Endodermal cell (in vitro differentiated cells): ENCODE results near the gene NUP214. TPM values are rescaled to one million over a fixed set of nuclear protein-coding genes. Genes with fewer than 3 reads are reported as not detected.
A peak's percentile ranks its signal among the peaks of the same experiment; 100 is the strongest.

Experiments used
- DNase-seq: peaks from one replicate; pipeline ENCODE4 v3.0.0-alpha.2; 2017
- H3K27ac ChIP-seq: 2 replicates; pipeline ENCODE4 v1.5.1; 2013; ENCODE audit warnings: mild to moderate bottlenecking, low read depth, low read length, moderate library complexity
- H3K27me3 ChIP-seq: 2 replicates; pipeline ENCODE4 v1.6.1; 2013; ENCODE audit warnings: mild to moderate bottlenecking, low read length, moderate library complexity; ENCODE audit not compliant: insufficient read depth, control insufficient read depth, poor library complexity, severe bottlenecking
- H3K36me3 ChIP-seq: 2 replicates; pipeline ENCODE4 v1.7.0; 2013; ENCODE audit warnings: mild to moderate bottlenecking, low read length, moderate library complexity; ENCODE audit not compliant: control insufficient read depth, insufficient read depth
- H3K4me1 ChIP-seq: one replicate; pipeline ENCODE4 v1.7.0; 2013; ENCODE audit warnings: low read length; ENCODE audit not compliant: control insufficient read depth, insufficient read depth
- H3K4me3 ChIP-seq: 2 replicates; pipeline ENCODE4 v1.5.1; 2013; ENCODE audit warnings: mild to moderate bottlenecking, low read length, moderate library complexity
- H3K9ac ChIP-seq: 2 replicates; pipeline ENCODE4 v1.6.1; 2013; ENCODE audit warnings: mild to moderate bottlenecking, low read length, moderate library complexity; ENCODE audit not compliant: poor library complexity, severe bottlenecking; ENCODE audit errors: extremely low read depth
- H3K9me3 ChIP-seq: 2 replicates; pipeline ENCODE4 v1.6.1; 2013; ENCODE audit warnings: mild to moderate bottlenecking, low read length, moderate library complexity; ENCODE audit not compliant: control insufficient read depth
- H3K27ac Mint-ChIP-seq: 2 replicates; pipeline ENCODE4 v1.8.0; 2020; ENCODE audit warnings: mixed read lengths
- H3K27me3 Mint-ChIP-seq: 2 replicates; pipeline ENCODE4 v1.8.0; 2021; ENCODE audit warnings: mild to moderate bottlenecking, mixed read lengths; ENCODE audit not compliant: insufficient read depth
- H3K36me3 Mint-ChIP-seq: 2 replicates; pipeline ENCODE4 v1.8.0; 2020; ENCODE audit warnings: low read depth, mixed read lengths
- H3K4me1 Mint-ChIP-seq: 2 replicates; pipeline ENCODE4 v1.8.0; 2020; ENCODE audit warnings: mixed read lengths
- H3K4me3 Mint-ChIP-seq: 2 replicates; pipeline ENCODE4 v1.8.0; 2020; ENCODE audit warnings: mild to moderate bottlenecking, moderate library complexity, mixed read lengths
- H3K9me3 Mint-ChIP-seq: 2 replicates; pipeline ENCODE4 v1.8.0; 2020; ENCODE audit warnings: mild to moderate bottlenecking, mixed read lengths
- CTCF ChIP-seq: fragments of 200-600 bp; sonication (generic); conservative IDR thresholded peaks from 2 replicates; pipeline ENCODE4 v1.5.0; 2021; ENCODE audit warnings: antibody characterized with exemption, mild to moderate bottlenecking
- WGBS, 2 experiments: methylation state at CpG; one replicate each; pipeline versions ENCODE4 v1.1.5 to v1.1.7; 2013; ENCODE audit warnings: missing lambda C conversion rate in 2 of 2, mixed read lengths in 1 of 2; ENCODE audit not compliant: insufficient coverage in 1 of 2, insufficient read length in 1 of 2; 5-methylcytosine and 5-hydroxymethylcytosine counted together
- total RNA-seq, 2 donors: library from RNA; stranded (reverse); fragmentation: NEBNext Ultra II Directional in 1 of 2; extraction: Animal tissue kit (Norgen Biotek cat#: 25700) in 1 of 2; gene quantifications; 2 replicates in 1 of 2; 3 replicates in 1 of 2; pipeline ENCODE4 v1.2.1, GENCODE V29; 2021

NUP214 gene
- total RNA-seq, 2 donors from 2014 or later = 56.7 to 59.9 TPM

GRCh38 chr9:131226226-131226625, 100.8 kb downstream of the NUP214 start:
- H3K27me3 ChIP-seq = no peaks in the 10 kb centered on the region
- Mint-ChIP-seq H3K27me3 (no peaks in the 10 kb centered on the region), H3K36me3 (peaks cover 49% of the 10 kb centered on the region), H3K9me3 (no peaks in the 10 kb centered on the region), H3K4me1 (peaks cover 19% of the 10 kb centered on the region), H3K27ac (no peak overlapping the region), H3K4me3 (no peak overlapping the region)
- no peak for TF ChIP-seq CTCF
- WGBS, 2 experiments = 95 to 100% methylated on average over 1 to 3 of the region's 3 CpGs
- no peaks in the 10 kb centered on the region for H3K9me3 ChIP-seq
- H3K4me1 ChIP-seq = no peaks in the 10 kb centered on the region
- H3K4me3 ChIP-seq = no peak overlapping the region
- no peak for DNase-seq
- no peak overlapping the region for H3K9ac ChIP-seq
- no peak overlapping the region for H3K27ac ChIP-seq
- peaks cover 63% of the 10 kb centered on the region for H3K36me3 ChIP-seq

- Mint-ChIP-seq H3K27ac (peak overlapping the region; percentile 67), H3K4me1 (peaks cover 18% of the 10 kb centered on the region), H3K36me3 (peaks cover 60% of the 10 kb centered on the region), H3K27me3 (no peaks in the 10 kb centered on the region), H3K9me3 (no peaks in the 10 kb centered on the region), H3K4me3 (no peak overlapping the region)
- Histone ChIP-seq H3K9me3 (no peaks in the 10 kb centered on the region), H3K9ac (no peak overlapping the region), H3K36me3 (peaks cover 73% of the 10 kb centered on the region), H3K27ac (no peak overlapping the region), H3K27me3 (no peaks in the 10 kb centered on the region), H3K4me3 (no peak overlapping the region), H3K4me1 (no peaks in the 10 kb centered on the region)
- TF ChIP-seq CTCF = no peak
- DNase-seq = no peak
- 88 to 90% methylated on average over 8 to 9 of the region's 9 CpGs for WGBS, 2 experiments
These were observed 101.9 kb downstream of the NUP214 start for GRCh38 chr9:131227112-131227958.

GRCh38 chr9:131227959-131228460, 102.6 kb downstream of the NUP214 start:
- Histone ChIP-seq H3K9ac (no peak overlapping the region), H3K4me1 (no peaks in the 10 kb centered on the region), H3K4me3 (no peak overlapping the region), H3K27me3 (no peaks in the 10 kb centered on the region), H3K27ac (no peak overlapping the region), H3K36me3 (peaks cover 71% of the 10 kb centered on the region), H3K9me3 (no peaks in the 10 kb centered on the region)
- H3K4me3 Mint-ChIP-seq = no peak overlapping the region
- DNase-seq = no peak
- 89 to 95% methylated on average over 7 to 9 of the region's 9 CpGs for WGBS, 2 experiments
- H3K36me3 Mint-ChIP-seq = peaks cover 56% of the 10 kb centered on the region
- H3K4me1 Mint-ChIP-seq = peaks cover 18% of the 10 kb centered on the region
- H3K27ac Mint-ChIP-seq = peak overlapping the region; percentile 79
- H3K27me3 Mint-ChIP-seq = no peaks in the 10 kb centered on the region
- TF ChIP-seq CTCF = no peak
- H3K9me3 Mint-ChIP-seq = no peaks in the 10 kb centered on the region
